Heart right ventricle (tissue), 16 donors: Measurements from ENCODE around the gene PAN3. TPM values are rescaled to one million over a fixed set of nuclear protein-coding genes. Genes with fewer than 3 reads are reported as not detected.
A peak's percentile ranks its signal among the peaks of the same experiment; 100 is the strongest.

Experiments
- ATAC-seq, 8 donors: fragments of 200-7000 bp; cut with Tn5 transposase; one replicate each; pipeline ENCODE4 v1.9.1; 2020; ENCODE audit warnings: mild to moderate bottlenecking in 8 of 8, moderate library complexity in 8 of 8, moderate number of reproducible peaks in 1 of 8
- DNase-seq, 2 donors: peaks; one replicate each; pipeline ENCODE4 v3.0.0-alpha.2; 2020
- H3K27ac ChIP-seq, 10 donors: fragments of 200-600 bp; sonication (generic) in 2 of 10; one replicate each; pipeline versions ENCODE4 v1.5.0 to v1.8.0; 2020 to 2022; ENCODE audit warnings: mild to moderate bottlenecking in 3 of 10
- H3K27me3 ChIP-seq, 7 donors: fragments of 200-600 bp; one replicate each; pipeline ENCODE4 v1.8.0; 2021 to 2022; ENCODE audit warnings: mild to moderate bottlenecking in 2 of 7
- H3K36me3 ChIP-seq, 9 donors: fragments of 200-600 bp; sonication (generic) in 1 of 9; one replicate each; pipeline versions ENCODE4 v1.5.0 to v1.8.0; 2020 to 2022; ENCODE audit warnings: mild to moderate bottlenecking in 2 of 9
- H3K4me1 ChIP-seq, 9 donors: fragments of 200-600 bp; sonication (generic) in 1 of 9; one replicate each; pipeline versions ENCODE4 v1.5.0 to v1.8.0; 2020 to 2022; ENCODE audit warnings: mild to moderate bottlenecking in 4 of 9
- H3K4me3 ChIP-seq, 10 donors: fragments of 200-600 bp; sonication (generic) in 2 of 10; one replicate each; pipeline versions ENCODE4 v1.5.0 to v1.8.0; 2020 to 2022; ENCODE audit warnings: mild to moderate bottlenecking in 7 of 10, moderate library complexity in 2 of 10
- H3K9me3 ChIP-seq, 11 donors: fragments of 200-600 bp in 10 of 11; sonication (generic) in 2 of 11; one replicate each; pipeline versions ENCODE4 v1.5.0 to v1.8.0; 2013 to 2022; ENCODE audit warnings: mild to moderate bottlenecking in 2 of 11, control low read depth in 1 of 11, moderate library complexity in 1 of 11
- CTCF ChIP-seq, 9 donors: fragments of 200-600 bp; sonication (generic) in 2 of 9; IDR thresholded peaks; one replicate each; pipeline versions ENCODE4 v1.5.0 to v1.8.0; 2021 to 2022; ENCODE audit warnings: antibody characterized with exemption in 9 of 9, mild to moderate bottlenecking in 5 of 9, moderate library complexity in 1 of 9
- WGBS, 2 donors: extraction: QIAGEN DNeasy Blood & Tissue Kit; methylation state at CpG; one replicate each; pipeline ENCODE4 v1.1.7; 2013; ENCODE audit warnings: inconsistent platforms in 1 of 2; 5-methylcytosine and 5-hydroxymethylcytosine counted together
- intact Hi-C, 10 donors: fragments of 100-400 bp; cut with DNase I; formaldehyde crosslinking; loops; one replicate each; pipeline versions ENCODE4 v1.11.1 to v1.14.2; 2022
- polyA plus RNA-seq, 2 donors: library from polyadenylated mRNA; stranded (reverse); fragments of 200-250 nt; gene quantifications; one replicate each; pipeline ENCODE4 v1.2.3, GENCODE V29; 2013
- total RNA-seq, 10 donors: library from RNA; stranded (reverse); fragmentation: NEBNext Ultra II Directional in 3 of 10; extraction: Animal tissue kit (Norgen Biotek cat#: 25700) in 3 of 10; gene quantifications; one replicate each; pipeline versions ENCODE4 v1.2.1 to v1.2.4, GENCODE V29; 2021 to 2023
- donor health status: Arrhythmogenic right ventricular cardiomyopathy.
- donor health status: ischemic (EF 13 %, LVEDD 7.1; RV severe dilation, severe dysfunction).
- donor health status: healthy with polysubstance abuse.
- donor health status: DM: no; HTN: yes; CAD: no.
- donor health status: DM: no; HTN: no; CAD: no.
- donor health status: ischemic (EF 25% LVEDD 6.9; RV normal size, moderate dysfunction).
- donor health status: ischemic (EF 25% LVEDD 5.7; RV mildly dilated, moderate dysfunction).
- donor health status: healthy.
- donor health status: DM: yes; HTN: yes; CAD: no.
- donor health status: Ischemic cardiomyopathy.
- donor health status: ischemic (EF 35%, LVEDD 5.7; RV mildly dilated, moderate dysfunction).
- donor health status: nonischemic (EF 11% LVEDD 7.7; RV severe dilation, severe dysfunction).
- donor health status: DM: yes; HTN: yes; CAD: no.
- donor health status: PGD.
- donor health status: ischemic (EF 29% LVEDD 5.4; RV normal size, mild dysfunction).
- donor health status: nonischemic (EF 23%, LVEDD 6.1; RV moderate dilation, normal function).

Gene PAN3
- total and polyA plus RNA-seq, 12 donors = 2.8 to 16.2 (median 10.8) TPM

DNA sequence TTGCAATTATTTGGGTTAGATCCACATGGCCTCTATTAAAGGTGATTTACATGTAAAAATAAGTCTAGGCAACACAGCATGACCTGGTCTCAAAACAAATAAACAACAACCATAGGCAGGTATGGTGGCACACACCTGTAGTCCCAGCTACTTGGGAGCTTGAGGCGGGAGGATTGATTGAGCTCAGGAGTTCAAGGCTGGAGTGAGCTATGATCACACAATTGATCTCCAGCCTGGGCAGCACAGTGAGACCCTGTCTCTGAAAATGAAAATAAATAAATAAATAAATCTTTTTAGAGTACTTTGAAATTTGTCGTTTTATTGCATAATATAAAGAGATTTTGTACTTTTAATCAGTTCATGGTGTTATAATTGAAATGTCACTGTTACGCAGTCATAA lies 93.3 kb downstream of the PAN3 start:
- no peak overlapping the region for H3K4me3 ChIP-seq
- H3K27ac ChIP-seq = no peak overlapping the region
- intact Hi-C loops = no loop called here
- no peak for DNase-seq
- TF ChIP-seq CTCF (IDR thresholded peaks at IDR 0.05) = no peak
- H3K36me3 ChIP-seq = peaks cover 0 to 33% (median 0%) of the 10 kb centered on the region in 9 donors
- H3K4me1 ChIP-seq = no peaks in the 10 kb centered on the region
- H3K9me3 ChIP-seq = no peaks in the 10 kb centered on the region
- 96 to 99% methylated on average over 3 of the region's 3 CpGs for WGBS, 2 donors
- ATAC-seq = no peak
- no peaks in the 10 kb centered on the region for H3K27me3 ChIP-seq

- H3K4me1 ChIP-seq = peaks cover 0 to 5% (median 0%) of the 10 kb centered on the region in 9 donors
- H3K36me3 ChIP-seq = peaks cover 0 to 58% (median 8%) of the 10 kb centered on the region in 9 donors
- no peaks in the 10 kb centered on the region for H3K27me3 ChIP-seq
- H3K27ac ChIP-seq = no peak overlapping the region
- no peak for TF ChIP-seq CTCF (IDR thresholded peaks at IDR 0.05)
- 89 to 91% methylated on average over 2 of the region's 2 CpGs for WGBS, 2 donors
- ATAC-seq (no peak), DNase-seq (no peak)
- intact Hi-C loops = no loop called here
- no peak overlapping the region for H3K4me3 ChIP-seq
- no peaks in the 10 kb centered on the region for H3K9me3 ChIP-seq
Observed at GRCh38 chr13:28237944-28238343, 99.6 kb downstream of the PAN3 start.

DNA sequence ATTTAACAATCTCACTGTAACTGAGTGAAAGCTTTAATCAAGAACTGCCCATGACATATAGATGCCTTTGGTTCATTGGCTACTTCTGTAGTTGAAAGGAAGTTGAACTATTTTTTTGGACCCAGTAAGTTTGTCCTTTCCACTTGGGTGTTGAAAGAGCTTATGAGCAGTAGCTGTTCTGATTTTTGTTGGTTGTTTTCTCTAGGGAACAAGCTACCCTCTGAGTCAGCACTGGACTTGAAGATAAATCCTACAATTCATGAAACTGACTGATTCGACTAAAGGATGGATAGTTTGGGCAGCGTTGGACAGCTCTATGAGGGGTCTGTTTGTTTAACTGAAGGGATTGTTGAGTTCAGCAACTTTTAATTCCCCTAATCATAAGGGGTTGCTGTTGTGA lies 101.0 kb downstream of the PAN3 start:
- Histone ChIP-seq H3K4me1 (peaks cover 0 to 5% (median 0%) of the 10 kb centered on the region in 9 donors), H3K27ac (no peak overlapping the region), H3K36me3 (peaks cover 0 to 59% (median 16%) of the 10 kb centered on the region in 9 donors), H3K9me3 (no peaks in the 10 kb centered on the region), H3K27me3 (no peaks in the 10 kb centered on the region), H3K4me3 (no peak overlapping the region)
- no peak for DNase-seq
- WGBS, 2 donors = 55 to 60% methylated on average over 2 of the region's 2 CpGs
- no peak for TF ChIP-seq CTCF (IDR thresholded peaks at IDR 0.05)
- peak in 4 of 8 donors; percentile 8 to 79 (median 46) for ATAC-seq
- intact Hi-C loops = no loop called here

- TF ChIP-seq CTCF (IDR thresholded peaks at IDR 0.05) = no peak
- Histone ChIP-seq H3K4me3 (no peak overlapping the region), H3K36me3 (peaks cover 0 to 63% (median 16%) of the 10 kb centered on the region in 9 donors), H3K27me3 (no peaks in the 10 kb centered on the region), H3K4me1 (peaks cover 0 to 19% (median 0%) of the 10 kb centered on the region in 9 donors), H3K9me3 (peaks cover 0 to 9% (median 0%) of the 10 kb centered on the region in 11 donors), H3K27ac (no peak overlapping the region)
- DNase-seq (no peak), ATAC-seq (no peak)
- intact Hi-C loops = loop anchor here in 1 of 10 donors (10.0 kb wide), 1 partner anchor 101 kb away; no protein-coding TSS in a partner anchor
- 94 to 95% methylated on average over 2 of the region's 2 CpGs for WGBS, 2 donors
Observed at GRCh38 chr13:28245465-28245864, 107.1 kb downstream of the PAN3 start.
